SJSA1 (cell line): ENCODE measurements around the gene SPIRE2. TPM values are rescaled to one million over a fixed set of nuclear protein-coding genes. Genes with fewer than 3 reads are reported as not detected.
"Not testable (repeated sequence)": the region's sequence is repeated elsewhere in the genome, so short reads cannot be mapped to it uniquely, and the experiment has no call there.

Experiments used
- DNase-seq, 2 experiments: peaks; one replicate each; pipeline ENCODE4 v3.0.0-alpha.2; 2015 to 2020; ENCODE audit warnings: low spot score in 2 of 2, low read depth in 1 of 2
- H3K27ac ChIP-seq: fragments of 250-450 bp; sonication (Bioruptor Pico); 2 replicates; pipeline ENCODE4 v1.5.1; 2020; ENCODE audit warnings: mild to moderate bottlenecking, moderate library complexity
- H3K27me3 ChIP-seq: fragments of 250-450 bp; sonication (Bioruptor Pico); replicated peaks from 2 replicates; pipeline ENCODE4 v1.5.1; 2020; ENCODE audit warnings: mild to moderate bottlenecking, moderate library complexity
- H3K36me3 ChIP-seq: fragments of 250-450 bp; sonication (Bioruptor Pico); 2 replicates; pipeline ENCODE4 v1.5.1; 2020; ENCODE audit warnings: mild to moderate bottlenecking
- H3K4me1 ChIP-seq: fragments of 250-450 bp; sonication (Bioruptor Pico); replicated peaks from 2 replicates; pipeline ENCODE4 v1.6.1; 2021; ENCODE audit warnings: mild to moderate bottlenecking
- H3K4me3 ChIP-seq: fragments of 250-450 bp; sonication (Bioruptor Pico); 2 replicates; pipeline ENCODE4 v1.5.1; 2020; ENCODE audit warnings: mild to moderate bottlenecking
- H3K9me3 ChIP-seq: fragments of 250-450 bp; sonication (Bioruptor Pico); replicated peaks from 2 replicates; pipeline ENCODE4 v1.5.1; 2020; ENCODE audit warnings: mild to moderate bottlenecking
- total RNA-seq: library from RNA; depleted of rRNA; stranded (reverse); fragments of >200 nt; shearing (Covaris generic); gene quantifications from 2 replicates; pipeline ENCODE4 v1.2.3, GENCODE V29; 2014

The SPIRE2 gene
- total RNA-seq, 1 experiment from 2014 or later, result 2.7 TPM

DNA sequence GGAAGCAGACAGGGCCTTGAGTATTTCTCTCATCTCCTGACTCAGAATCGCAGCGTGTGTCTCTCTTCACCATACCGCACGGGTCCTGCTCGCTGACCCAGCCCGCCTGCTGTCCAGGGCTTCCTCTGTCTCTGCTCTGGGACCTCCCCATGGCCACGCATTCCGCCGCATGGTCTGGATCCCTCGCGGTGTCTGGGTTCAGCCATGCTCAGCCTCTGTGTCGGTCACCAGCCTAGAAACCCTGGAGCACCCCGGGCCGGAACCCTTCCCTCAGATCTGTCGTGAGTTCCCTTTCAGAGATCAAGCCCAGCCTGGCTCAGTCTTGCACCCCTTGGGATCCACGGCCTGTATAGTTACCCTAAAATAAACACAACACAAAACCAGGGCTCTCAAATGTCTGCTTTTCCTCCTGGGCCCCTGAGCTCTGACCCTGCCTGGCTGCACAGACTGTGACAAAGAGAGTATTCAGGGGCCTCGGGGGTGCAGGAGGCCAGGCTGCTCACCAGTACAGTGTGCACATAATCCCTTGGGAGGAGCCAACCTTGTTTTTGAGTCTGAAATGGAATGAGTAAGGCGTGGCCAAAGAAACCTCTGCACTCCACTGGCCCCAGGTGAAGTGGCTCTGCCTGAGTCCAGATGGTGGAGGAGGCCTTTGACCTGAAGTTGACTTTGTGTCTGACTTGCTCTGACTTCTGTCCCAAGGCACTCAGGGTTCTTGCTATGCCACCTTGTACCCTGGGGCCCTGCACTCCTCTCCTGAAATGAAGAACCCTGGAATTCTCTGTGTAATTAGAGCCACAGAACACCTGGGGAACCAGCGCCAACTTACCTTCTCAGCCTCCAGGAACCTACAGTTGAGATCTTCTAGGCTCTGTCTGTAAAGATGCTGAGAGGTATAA is 5.8 kb upstream of the SPIRE2 start:
- Histone ChIP-seq H3K4me3 (no peak overlapping the region), H3K36me3 (no peaks in the 10 kb centered on the region), H3K9me3 (no peaks in the 10 kb centered on the region), H3K27ac (no peak overlapping the region), H3K4me1 (peaks cover 17% of the 10 kb centered on the region), H3K27me3 (no peaks in the 10 kb centered on the region)
- no peak for DNase-seq

- Histone ChIP-seq H3K9me3 (no peaks in the 10 kb centered on the region), H3K36me3 (no peaks in the 10 kb centered on the region), H3K27me3 (no peaks in the 10 kb centered on the region), H3K4me3 (no peak overlapping the region), H3K4me1 (peaks cover 20% of the 10 kb centered on the region), H3K27ac (no peak overlapping the region)
- no peak for DNase-seq
Measured at GRCh38 chr16:89823087-89823823, 5.0 kb upstream of the SPIRE2 start.

DNA sequence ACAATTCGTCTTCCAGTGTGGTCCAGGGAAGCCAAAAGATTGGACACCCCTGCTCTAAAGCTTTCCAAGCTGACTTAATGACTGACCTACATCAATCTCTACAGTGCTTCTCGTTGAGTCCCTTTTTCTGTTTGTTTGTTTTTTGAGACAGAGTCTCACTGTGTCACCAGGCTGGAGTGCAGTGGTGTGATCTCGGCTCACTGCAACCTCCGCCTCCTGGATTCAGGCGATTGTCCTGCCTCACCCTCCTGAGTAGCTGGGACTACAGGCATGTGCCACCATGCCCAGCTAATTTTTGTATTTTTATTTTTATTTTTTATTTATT is 4.5 kb upstream of the SPIRE2 start:
- H3K27me3 ChIP-seq, H3K27ac ChIP-seq, H3K36me3 ChIP-seq, H3K9me3 ChIP-seq, H3K4me3 ChIP-seq: not testable (repeated sequence)
- DNase-seq, result peak in 1 of 2 experiments; percentile 34
- peaks cover 25% of the 10 kb centered on the region for H3K4me1 ChIP-seq

- Histone ChIP-seq H3K4me3 (no peak overlapping the region), H3K4me1 (peaks cover 27% of the 10 kb centered on the region), H3K36me3 (no peaks in the 10 kb centered on the region), H3K27me3 (no peaks in the 10 kb centered on the region), H3K9me3 (no peaks in the 10 kb centered on the region; the same call in 1 of the 2 replicates), H3K27ac (no peak overlapping the region)
- no peak for DNase-seq
Measured at GRCh38 chr16:89826531-89827382, 1.5 kb upstream of the SPIRE2 start.

DNA sequence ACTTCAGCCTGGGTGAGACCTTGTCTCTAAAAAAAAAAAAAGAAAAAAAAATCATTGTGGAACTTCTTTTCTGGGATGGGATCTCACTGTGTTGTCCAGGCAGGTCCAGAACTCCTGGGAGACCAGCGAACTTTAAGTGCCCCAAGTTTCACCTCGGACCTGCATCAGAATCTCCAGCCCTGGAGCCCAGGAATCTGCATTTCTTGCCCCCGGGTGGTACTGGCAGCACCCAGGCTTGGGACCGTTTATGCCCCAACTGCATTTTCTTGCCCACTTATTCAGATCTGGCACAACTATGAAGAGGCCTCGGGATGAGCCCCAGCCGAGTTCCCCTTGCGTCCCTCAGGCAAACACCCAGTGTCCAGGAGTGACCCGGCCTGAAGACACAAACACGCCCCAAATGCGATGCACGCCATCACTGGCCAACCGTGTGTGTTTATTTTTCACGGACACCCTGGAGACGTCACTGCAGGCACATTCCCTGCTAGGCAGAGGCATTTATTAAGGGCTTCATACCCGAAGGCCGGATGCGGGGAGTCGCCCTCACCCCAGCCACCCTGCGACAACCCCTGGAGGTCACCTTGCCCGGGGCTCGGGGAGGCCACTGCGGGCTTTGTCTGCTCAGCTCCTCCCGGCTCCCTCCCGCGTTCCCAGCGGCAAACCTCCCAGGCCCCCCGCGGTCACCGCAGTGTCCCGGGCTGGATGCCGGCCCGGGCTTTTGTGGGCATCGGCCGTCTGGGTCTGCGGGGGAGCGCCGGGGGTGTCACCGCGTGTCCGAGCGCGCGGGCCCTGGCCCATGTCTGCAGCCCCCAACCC is 684 bp upstream of the SPIRE2 start:
- Histone ChIP-seq H3K27me3 (no peaks in the 10 kb centered on the region), H3K4me1 (peaks cover 26% of the 10 kb centered on the region), H3K36me3 (no peaks in the 10 kb centered on the region), H3K4me3 (peak overlapping the region; percentile 53), H3K27ac (peak overlapping the region; percentile 44), H3K9me3 (no peaks in the 10 kb centered on the region; the same call in 1 of the 2 replicates)
- peak; percentile 51 to 68 for DNase-seq

DNA sequence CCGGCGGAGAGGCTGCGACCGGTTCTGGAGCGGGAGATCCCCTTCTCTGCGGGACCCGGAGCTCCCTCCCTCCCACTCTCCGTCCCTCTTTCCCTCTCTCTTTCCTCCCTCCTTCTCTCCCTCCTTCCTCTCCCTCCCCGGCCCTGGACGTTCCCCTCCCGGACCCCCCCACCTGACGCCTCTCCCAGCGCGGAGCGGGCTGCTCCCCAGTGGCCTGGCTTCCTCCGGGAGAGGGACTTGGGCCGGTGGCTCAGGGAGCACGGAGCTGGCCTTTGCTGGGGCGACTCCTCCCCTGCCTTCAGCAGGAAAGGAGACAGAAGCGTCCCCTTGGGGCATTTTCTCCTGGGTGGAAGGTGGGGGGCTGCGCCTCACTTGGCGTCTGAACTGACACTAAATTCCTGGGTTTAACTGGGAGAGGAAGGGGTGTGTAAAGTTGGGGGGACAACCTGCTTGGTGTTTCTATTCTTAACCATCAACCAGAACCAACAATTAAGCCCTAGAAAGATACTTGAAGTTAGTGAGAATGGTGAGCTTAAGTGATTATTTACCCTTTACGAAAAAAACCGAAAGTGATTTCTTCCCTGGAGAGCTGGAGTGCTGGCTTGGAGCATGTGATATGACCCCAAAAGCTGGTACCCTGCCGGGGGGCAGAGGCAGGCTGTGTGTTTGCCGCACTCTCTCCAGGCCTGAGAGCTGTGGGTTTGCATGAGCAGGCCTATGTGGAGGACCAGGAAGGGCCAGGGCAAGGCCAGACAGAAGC is 775 bp downstream of the SPIRE2 start:
- Histone ChIP-seq H3K4me1 (peaks cover 16% of the 10 kb centered on the region), H3K4me3 (peak overlapping the region; percentile 53), H3K36me3 (no peaks in the 10 kb centered on the region), H3K27me3 (no peaks in the 10 kb centered on the region), H3K27ac (no peak overlapping the region), H3K9me3 (no peaks in the 10 kb centered on the region; the same call in 1 of the 2 replicates)
- DNase-seq, result no peak

- H3K4me3 ChIP-seq, result no peak overlapping the region
- H3K9me3 ChIP-seq, result no peaks in the 10 kb centered on the region; the same call in 1 of the 2 replicates
- no peaks in the 10 kb centered on the region for H3K36me3 ChIP-seq
- no peak overlapping the region for H3K27ac ChIP-seq
- no peaks in the 10 kb centered on the region for H3K27me3 ChIP-seq
- no peak for DNase-seq
- H3K4me1 ChIP-seq, result peaks cover 16% of the 10 kb centered on the region
Measured at GRCh38 chr16:89829630-89830437, 1.6 kb downstream of the SPIRE2 start.

DNA sequence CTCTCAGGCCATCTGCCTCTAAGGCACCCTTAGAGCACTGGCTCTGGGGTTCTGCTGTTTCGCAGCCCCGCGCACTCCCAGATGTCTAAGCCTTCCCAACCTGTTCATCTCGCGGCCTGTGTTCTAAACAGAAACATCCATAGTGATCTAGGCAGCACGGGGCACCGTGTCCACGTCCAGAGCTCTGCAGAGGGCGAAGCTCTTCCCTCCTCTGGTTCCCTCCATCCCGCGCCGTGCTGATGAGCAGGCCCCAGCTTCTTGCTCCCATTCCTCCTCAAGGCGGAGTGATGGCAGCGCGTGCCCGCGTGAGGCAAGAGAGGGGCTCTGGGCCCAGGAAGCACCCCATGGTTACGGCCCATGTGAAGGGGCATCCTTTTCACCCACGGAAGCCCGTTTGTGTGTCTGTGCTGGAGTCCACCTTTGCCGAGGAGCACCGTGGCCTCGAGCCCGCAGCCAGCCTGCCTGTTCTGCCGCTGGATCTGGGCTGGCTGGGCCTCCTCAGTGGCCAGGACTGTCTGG is 3.6 kb downstream of the SPIRE2 start:
- no peaks in the 10 kb centered on the region for H3K27me3 ChIP-seq
- H3K36me3 ChIP-seq, result no peaks in the 10 kb centered on the region
- no peaks in the 10 kb centered on the region; the same call in 1 of the 2 replicates for H3K9me3 ChIP-seq
- H3K4me1 ChIP-seq, result peaks cover 16% of the 10 kb centered on the region
- DNase-seq, result no peak
- no peak overlapping the region for H3K27ac ChIP-seq
- no peak overlapping the region for H3K4me3 ChIP-seq

GRCh38 chr16:89833664-89834363 is 5.5 kb downstream of the SPIRE2 start:
- not testable (repeated sequence) for H3K27me3 ChIP-seq, H3K9me3 ChIP-seq, H3K27ac ChIP-seq, H3K4me3 ChIP-seq, DNase-seq, H3K4me1 ChIP-seq, H3K36me3 ChIP-seq

- H3K27ac ChIP-seq, H3K9me3 ChIP-seq, DNase-seq, H3K4me3 ChIP-seq, H3K4me1 ChIP-seq, H3K27me3 ChIP-seq, H3K36me3 ChIP-seq: not testable (repeated sequence)
Measured at GRCh38 chr16:89834813-89835363, 6.6 kb downstream of the SPIRE2 start.

DNA sequence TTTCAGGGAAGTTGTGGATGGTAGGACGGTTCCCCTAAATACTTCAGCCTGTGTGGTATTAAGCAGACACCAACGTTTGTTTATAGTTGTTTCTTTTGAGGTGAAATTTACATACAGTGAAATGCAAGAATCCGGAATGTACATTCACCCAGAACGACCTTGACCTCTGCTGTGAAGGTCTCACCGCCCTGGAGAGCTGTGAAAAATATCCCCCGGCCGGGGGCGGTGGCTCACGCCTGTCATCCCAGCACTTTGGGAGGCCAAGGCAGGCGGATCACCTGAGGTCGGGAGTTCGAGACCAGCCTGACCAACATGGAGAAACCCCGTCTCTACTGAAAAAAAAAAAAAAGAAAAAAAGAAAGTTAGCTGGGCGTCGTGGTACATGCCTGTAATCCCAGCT is 8.2 kb downstream of the SPIRE2 start:
- H3K27me3 ChIP-seq, H3K36me3 ChIP-seq, H3K9me3 ChIP-seq, H3K4me1 ChIP-seq, H3K27ac ChIP-seq, H3K4me3 ChIP-seq, DNase-seq: not testable (repeated sequence)
